HepG2 (cell line): ENCODE measurements around the gene CARMIL1. TPM values are rescaled to one million over a fixed set of nuclear protein-coding genes. Genes with fewer than 3 reads are reported as not detected.

Experiments
- CENPT ChIP-seq: sonication (generic); formaldehyde crosslinking; IDR thresholded peaks from 2 replicates; pipeline ENCODE4 v1.8.0; 2022; ENCODE audit warnings: low read depth, mild to moderate bottlenecking, moderate library complexity, missing genetic modification reagents
- ERF ChIP-seq: IDR thresholded peaks from 2 replicates; pipeline ENCODE4 v1.6.1; 2018; ENCODE audit warnings: missing biosample characterization, missing genetic modification reagents
- HNRNPK ChIP-seq: fragments of 200-400 bp; formaldehyde crosslinking; IDR thresholded peaks from 2 replicates; pipeline ENCODE4 v1.6.1; 2018; ENCODE audit warnings: low read length, low read depth, moderate library complexity, mild to moderate bottlenecking; ENCODE audit not compliant: poor library complexity, severe bottlenecking
- KDM2A ChIP-seq: sonication (generic); formaldehyde crosslinking; IDR thresholded peaks from 2 replicates; pipeline ENCODE4 v1.4.0; 2020; ENCODE audit warnings: low read depth, missing genetic modification reagents, borderline replicate concordance
- KDM5A ChIP-seq: fragments of 200-600 bp; sonication (generic); IDR thresholded peaks from 2 replicates; pipeline ENCODE4 v1.7.0; 2018; ENCODE audit warnings: antibody characterized with exemption, mild to moderate bottlenecking, low read length, borderline replicate concordance
- KLF6 ChIP-seq: IDR thresholded peaks from 2 replicates; pipeline ENCODE4 v1.8.0; 2016; ENCODE audit warnings: missing biosample characterization, missing genetic modification reagents
- LCORL ChIP-seq, 2 experiments: fragments of 450-650 bp in 1 of 2; sonication (generic) in 1 of 2; formaldehyde crosslinking in 1 of 2; IDR thresholded peaks; 2 replicates each; pipeline versions ENCODE4 v1.5.0 to v1.6.1; 2017 to 2020; ENCODE audit warnings: antibody characterized with exemption in 1 of 2, missing genetic modification reagents in 1 of 2
- MBNL3 ChIP-seq: fragments of 250-450 bp; sonication (Bioruptor Pico); conservative IDR thresholded peaks from 2 replicates; pipeline ENCODE4 v1.8.0; 2022; ENCODE audit warnings: mild to moderate bottlenecking, inconsistent platforms
- MIXL1 ChIP-seq: IDR thresholded peaks from 2 replicates; pipeline ENCODE4 v1.6.1; 2016
- NCOA2 ChIP-seq: sonication (generic); formaldehyde crosslinking; IDR thresholded peaks from 2 replicates; pipeline ENCODE4 v1.8.0; 2022; ENCODE audit warnings: inconsistent platforms
- RFXANK ChIP-seq: IDR thresholded peaks from 2 replicates; pipeline ENCODE4 v1.6.1; 2016
- SMAD9 ChIP-seq: sonication (generic); formaldehyde crosslinking; IDR thresholded peaks from 2 replicates; pipeline ENCODE4 v1.5.1; 2020; ENCODE audit warnings: mild to moderate bottlenecking, missing genetic modification reagents
- SRSF9 ChIP-seq: fragments of 200-400 bp; formaldehyde crosslinking; IDR thresholded peaks from 2 replicates; pipeline ENCODE4 v1.6.1; 2018; ENCODE audit warnings: borderline replicate concordance, mild to moderate bottlenecking, low read depth, low read length; ENCODE audit not compliant: insufficient read depth, poor library complexity, severe bottlenecking
- TIGD3 ChIP-seq: sonication (generic); formaldehyde crosslinking; IDR thresholded peaks from 2 replicates; pipeline ENCODE4 v1.5.1; 2020; ENCODE audit warnings: mild to moderate bottlenecking, missing genetic modification reagents, borderline replicate concordance
- ZC3H4 ChIP-seq: sonication (generic); formaldehyde crosslinking; IDR thresholded peaks from 2 replicates; pipeline ENCODE4 v1.4.0; 2020; ENCODE audit warnings: missing genetic modification reagents, borderline replicate concordance
- ZFP36L2 ChIP-seq: sonication (generic); formaldehyde crosslinking; IDR thresholded peaks from 2 replicates; pipeline ENCODE4 v1.4.0; 2020; ENCODE audit warnings: missing genetic modification reagents
- ZKSCAN5 ChIP-seq: sonication (generic); formaldehyde crosslinking; IDR thresholded peaks from 2 replicates; pipeline ENCODE4 v1.5.1; 2020; ENCODE audit warnings: mild to moderate bottlenecking, missing genetic modification reagents
- ZKSCAN8 ChIP-seq: IDR thresholded peaks from 2 replicates; pipeline ENCODE4 v1.6.1; 2016; ENCODE audit warnings: borderline replicate concordance, missing genetic modification reagents, missing compliant biosample characterization
- ZNF180 ChIP-seq: sonication (generic); formaldehyde crosslinking; IDR thresholded peaks from 2 replicates; pipeline ENCODE4 v1.4.0; 2020; ENCODE audit warnings: low read depth, missing genetic modification reagents, borderline replicate concordance
- ZNF552 ChIP-seq: sonication (generic); formaldehyde crosslinking; IDR thresholded peaks from 2 replicates; pipeline ENCODE4 v1.9.0; 2022; ENCODE audit warnings: missing genetic modification reagents, mild to moderate bottlenecking, borderline replicate concordance
- ZNF776 ChIP-seq: sonication (generic); formaldehyde crosslinking; IDR thresholded peaks from 2 replicates; pipeline ENCODE4 v1.4.0; 2020; ENCODE audit warnings: mild to moderate bottlenecking, missing genetic modification reagents
- ZNF83 ChIP-seq: sonication (generic); formaldehyde crosslinking; IDR thresholded peaks from 2 replicates; pipeline ENCODE4 v1.4.0; 2020; ENCODE audit warnings: missing genetic modification reagents, mild to moderate bottlenecking, borderline replicate concordance
- polyA plus RNA-seq, 8 experiments: library from polyadenylated mRNA; depleted of rRNA in 3 of 8; stranded (reverse) in 7 of 8; unstranded in 1 of 8; fragments of >200 nt; fragmentation: Illumina TruSeq in 4 of 8; extraction: Trizol in 4 of 8; gene quantifications; 2 replicates each; pipeline versions ENCODE4 v1.2.1 to v1.2.3, GENCODE V29; 2011 to 2016; ENCODE audit warnings: low read depth in 4 of 8, missing spikeins in 1 of 8, mixed read lengths in 1 of 8; ENCODE audit not compliant: insufficient read depth in 1 of 8
- total RNA-seq, 5 experiments: library from RNA; depleted of rRNA; stranded (reverse); fragments of >200 nt; fragmentation: Illumina TruSeq; extraction: Trizol; gene quantifications; 2 replicates each; pipeline ENCODE4 v1.2.3, GENCODE V29; 2016; ENCODE audit warnings: low read depth in 1 of 5
- TF ChIP-seq, protein P1 (sequence below): sonication (generic); formaldehyde crosslinking; IDR thresholded peaks from 2 replicates; pipeline ENCODE4 v1.5.1; 2020; ENCODE audit warnings: missing genetic modification reagents, mild to moderate bottlenecking, borderline replicate concordance
- TF ChIP-seq, protein P2 (sequence below): sonication (generic); formaldehyde crosslinking; IDR thresholded peaks from 2 replicates; pipeline ENCODE4 v1.4.0; 2020; ENCODE audit warnings: missing genetic modification reagents
- TF ChIP-seq, protein P3 (sequence below): sonication (generic); formaldehyde crosslinking; IDR thresholded peaks from 2 replicates; pipeline ENCODE4 v1.5.1; 2020; ENCODE audit warnings: missing genetic modification reagents, mild to moderate bottlenecking, borderline replicate concordance

The CARMIL1 gene
- total and polyA plus RNA-seq, 2 of the 13 experiments (the other 11 are each of a cell fraction or from before 2014, with no cell fraction given) = 1.8 to 2.6 TPM

- TF ChIP-seq, protein P1, sequence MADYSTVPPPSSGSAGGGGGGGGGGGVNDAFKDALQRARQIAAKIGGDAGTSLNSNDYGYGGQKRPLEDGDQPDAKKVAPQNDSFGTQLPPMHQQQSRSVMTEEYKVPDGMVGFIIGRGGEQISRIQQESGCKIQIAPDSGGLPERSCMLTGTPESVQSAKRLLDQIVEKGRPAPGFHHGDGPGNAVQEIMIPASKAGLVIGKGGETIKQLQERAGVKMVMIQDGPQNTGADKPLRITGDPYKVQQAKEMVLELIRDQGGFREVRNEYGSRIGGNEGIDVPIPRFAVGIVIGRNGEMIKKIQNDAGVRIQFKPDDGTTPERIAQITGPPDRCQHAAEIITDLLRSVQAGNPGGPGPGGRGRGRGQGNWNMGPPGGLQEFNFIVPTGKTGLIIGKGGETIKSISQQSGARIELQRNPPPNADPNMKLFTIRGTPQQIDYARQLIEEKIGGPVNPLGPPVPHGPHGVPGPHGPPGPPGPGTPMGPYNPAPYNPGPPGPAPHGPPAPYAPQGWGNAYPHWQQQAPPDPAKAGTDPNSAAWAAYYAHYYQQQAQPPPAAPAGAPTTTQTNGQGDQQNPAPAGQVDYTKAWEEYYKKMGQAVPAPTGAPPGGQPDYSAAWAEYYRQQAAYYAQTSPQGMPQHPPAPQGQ (CRISPR knock-in tag) = no peak
- peak; percentile 88 for TF ChIP-seq ERF (CRISPR knock-in tag)
- TF ChIP-seq TIGD3 (CRISPR knock-in tag) = no peak
- TF ChIP-seq, protein P2, sequence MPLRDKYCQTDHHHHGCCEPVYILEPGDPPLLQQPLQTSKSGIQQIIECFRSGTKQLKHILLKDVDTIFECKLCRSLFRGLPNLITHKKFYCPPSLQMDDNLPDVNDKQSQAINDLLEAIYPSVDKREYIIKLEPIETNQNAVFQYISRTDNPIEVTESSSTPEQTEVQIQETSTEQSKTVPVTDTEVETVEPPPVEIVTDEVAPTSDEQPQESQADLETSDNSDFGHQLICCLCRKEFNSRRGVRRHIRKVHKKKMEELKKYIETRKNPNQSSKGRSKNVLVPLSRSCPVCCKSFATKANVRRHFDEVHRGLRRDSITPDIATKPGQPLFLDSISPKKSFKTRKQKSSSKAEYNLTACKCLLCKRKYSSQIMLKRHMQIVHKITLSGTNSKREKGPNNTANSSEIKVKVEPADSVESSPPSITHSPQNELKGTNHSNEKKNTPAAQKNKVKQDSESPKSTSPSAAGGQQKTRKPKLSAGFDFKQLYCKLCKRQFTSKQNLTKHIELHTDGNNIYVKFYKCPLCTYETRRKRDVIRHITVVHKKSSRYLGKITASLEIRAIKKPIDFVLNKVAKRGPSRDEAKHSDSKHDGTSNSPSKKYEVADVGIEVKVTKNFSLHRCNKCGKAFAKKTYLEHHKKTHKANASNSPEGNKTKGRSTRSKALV = 0 out of 2 replicates have a peak, but pooled peaks have one; percentile 59
- TF ChIP-seq LCORL (IDR thresholded peaks at IDR 0.05) = no peak
- TF ChIP-seq LCORL (CRISPR knock-in tag; IDR thresholded peaks at IDR 0.05) = peak; percentile 79
- TF ChIP-seq ZKSCAN8 (CRISPR knock-in tag) = peak; percentile 62; the same call in 1 of the 2 replicates
- TF ChIP-seq KLF6 (CRISPR knock-in tag) = no peak
- no peak for TF ChIP-seq SMAD9 (CRISPR knock-in tag)
- no peak for TF ChIP-seq CENPT
- no peak for TF ChIP-seq MBNL3 (CRISPR knock-in tag)
- no peak for TF ChIP-seq ZNF552 (CRISPR knock-in tag)
- no peak for TF ChIP-seq ZNF180
- TF ChIP-seq RFXANK (CRISPR knock-in tag) = no peak
- TF ChIP-seq ZFP36L2 (CRISPR knock-in tag) = no peak
- no peak for TF ChIP-seq ZNF776
- no peak for TF ChIP-seq KDM5A
- peak; percentile 81 for TF ChIP-seq NCOA2
- 0 out of 2 replicates have a peak, but pooled peaks have one; percentile 13 for TF ChIP-seq ZKSCAN5 (CRISPR knock-in tag)
- TF ChIP-seq MIXL1 = peak; percentile 77; the same call in 1 of the 2 replicates
- TF ChIP-seq KDM2A (CRISPR knock-in tag) = no peak; the same call in 1 of the 2 replicates
- TF ChIP-seq SRSF9 = no peak
- TF ChIP-seq HNRNPK = no peak
- TF ChIP-seq ZNF83 (CRISPR knock-in tag) = no peak
- TF ChIP-seq ZC3H4 = no peak
- TF ChIP-seq, protein P3, sequence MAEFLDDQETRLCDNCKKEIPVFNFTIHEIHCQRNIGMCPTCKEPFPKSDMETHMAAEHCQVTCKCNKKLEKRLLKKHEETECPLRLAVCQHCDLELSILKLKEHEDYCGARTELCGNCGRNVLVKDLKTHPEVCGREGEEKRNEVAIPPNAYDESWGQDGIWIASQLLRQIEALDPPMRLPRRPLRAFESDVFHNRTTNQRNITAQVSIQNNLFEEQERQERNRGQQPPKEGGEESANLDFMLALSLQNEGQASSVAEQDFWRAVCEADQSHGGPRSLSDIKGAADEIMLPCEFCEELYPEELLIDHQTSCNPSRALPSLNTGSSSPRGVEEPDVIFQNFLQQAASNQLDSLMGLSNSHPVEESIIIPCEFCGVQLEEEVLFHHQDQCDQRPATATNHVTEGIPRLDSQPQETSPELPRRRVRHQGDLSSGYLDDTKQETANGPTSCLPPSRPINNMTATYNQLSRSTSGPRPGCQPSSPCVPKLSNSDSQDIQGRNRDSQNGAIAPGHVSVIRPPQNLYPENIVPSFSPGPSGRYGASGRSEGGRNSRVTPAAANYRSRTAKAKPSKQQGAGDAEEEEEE (CRISPR knock-in tag) = no peak
Observed at GRCh38 chr6:25635886-25636317, 356.7 kb downstream of the CARMIL1 start (continued).
